AG08395 (cell line): ENCODE data around the gene MATCAP1.
A peak's percentile ranks its signal among the peaks of the same experiment; 100 is the strongest.

ENCODE experiments used
- DNase-seq: peaks from one replicate; pipeline ENCODE4 v3.0.0; 2012; ENCODE audit warnings: mixed read lengths, low spot score

MATCAP1 gene

DNA sequence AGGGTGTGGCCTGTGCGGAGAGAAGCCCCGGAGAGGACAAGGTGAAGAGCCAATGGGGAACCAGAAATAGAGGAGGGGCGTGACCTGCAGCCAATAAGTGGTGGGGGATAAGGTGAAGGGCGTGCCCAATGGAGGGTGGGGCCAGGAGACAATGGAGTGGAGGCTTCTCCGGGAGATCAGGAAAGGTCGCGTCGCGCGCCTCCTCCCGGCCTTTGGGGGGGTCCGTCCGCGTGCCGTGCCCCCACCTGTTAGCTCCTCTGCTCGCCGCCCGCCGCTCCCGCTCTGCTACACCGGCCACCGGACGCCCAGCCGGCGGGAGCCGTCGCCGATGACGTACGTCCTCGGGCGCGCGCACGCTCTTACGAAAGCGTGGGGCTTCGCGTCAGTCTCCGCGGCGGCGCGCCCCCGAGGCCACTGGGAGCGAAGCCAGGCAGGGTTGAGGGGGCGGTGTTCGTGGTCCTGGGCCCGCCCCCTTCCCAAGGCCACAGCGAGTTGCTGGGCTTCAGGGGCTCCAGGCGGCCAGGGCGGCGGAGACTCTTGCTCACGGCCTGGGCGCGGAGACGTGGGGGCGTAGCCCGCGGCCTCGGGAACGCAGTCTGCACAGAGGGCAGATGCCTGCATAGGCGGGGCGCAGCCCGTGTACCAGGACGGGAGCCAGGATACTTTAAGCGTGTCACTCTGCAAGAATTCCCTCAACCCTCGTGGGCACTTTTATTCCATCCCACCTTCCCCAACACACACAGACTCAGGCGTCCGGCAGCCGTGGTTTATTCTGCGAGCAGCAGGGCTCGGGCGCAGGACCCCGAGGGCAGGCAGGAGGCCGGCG, at the start of gene MATCAP1:
Gene MATCAP1, minus strand, starts transcription at position 337 of the 826 bp plus-strand sequence. CDS start 3,353 bp downstream, outside the sequence.
- DNase-seq = peak; percentile 99

DNA sequence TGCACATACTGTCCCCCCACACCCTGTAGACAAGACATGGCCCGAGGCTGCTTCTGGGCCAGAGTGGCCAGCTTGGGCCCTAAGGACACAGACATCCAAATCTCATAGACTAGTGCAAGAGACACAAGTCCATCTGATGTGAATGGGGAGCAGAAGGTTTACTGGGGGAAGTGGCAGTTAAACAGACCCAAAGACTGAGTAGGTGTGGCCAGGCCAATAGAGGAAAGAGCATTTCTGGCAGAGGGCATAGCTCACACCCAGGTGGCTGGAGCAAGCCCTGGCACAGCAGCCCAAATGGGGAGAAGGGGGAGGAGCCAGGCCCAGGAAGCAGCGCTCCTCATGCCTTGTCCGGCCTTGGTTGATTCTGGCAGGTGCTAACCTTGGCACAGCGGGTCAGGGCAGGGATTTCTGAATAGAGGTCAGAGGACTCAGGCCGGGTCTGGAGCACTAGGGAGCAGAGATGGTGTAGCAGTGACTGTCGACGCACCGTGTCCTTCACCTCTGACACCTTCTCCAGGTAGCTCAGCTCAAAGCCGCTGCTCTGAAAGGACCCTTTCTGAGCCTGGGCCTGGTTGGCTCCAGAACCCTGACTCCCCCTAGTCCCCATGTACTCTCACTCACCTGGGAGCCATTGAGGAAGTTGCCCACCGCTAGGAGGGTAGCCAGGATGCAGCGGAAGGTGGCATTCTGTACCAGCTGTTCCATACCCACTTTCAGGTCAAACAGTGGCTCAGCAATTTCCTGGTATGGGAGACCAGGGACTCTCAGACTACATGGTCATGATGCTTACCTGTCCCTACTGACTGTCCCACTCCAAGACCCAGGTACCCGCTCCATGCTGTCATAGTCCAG, 47.3 kb upstream of the MATCAP1 start:
- DNase-seq = no peak

DNA sequence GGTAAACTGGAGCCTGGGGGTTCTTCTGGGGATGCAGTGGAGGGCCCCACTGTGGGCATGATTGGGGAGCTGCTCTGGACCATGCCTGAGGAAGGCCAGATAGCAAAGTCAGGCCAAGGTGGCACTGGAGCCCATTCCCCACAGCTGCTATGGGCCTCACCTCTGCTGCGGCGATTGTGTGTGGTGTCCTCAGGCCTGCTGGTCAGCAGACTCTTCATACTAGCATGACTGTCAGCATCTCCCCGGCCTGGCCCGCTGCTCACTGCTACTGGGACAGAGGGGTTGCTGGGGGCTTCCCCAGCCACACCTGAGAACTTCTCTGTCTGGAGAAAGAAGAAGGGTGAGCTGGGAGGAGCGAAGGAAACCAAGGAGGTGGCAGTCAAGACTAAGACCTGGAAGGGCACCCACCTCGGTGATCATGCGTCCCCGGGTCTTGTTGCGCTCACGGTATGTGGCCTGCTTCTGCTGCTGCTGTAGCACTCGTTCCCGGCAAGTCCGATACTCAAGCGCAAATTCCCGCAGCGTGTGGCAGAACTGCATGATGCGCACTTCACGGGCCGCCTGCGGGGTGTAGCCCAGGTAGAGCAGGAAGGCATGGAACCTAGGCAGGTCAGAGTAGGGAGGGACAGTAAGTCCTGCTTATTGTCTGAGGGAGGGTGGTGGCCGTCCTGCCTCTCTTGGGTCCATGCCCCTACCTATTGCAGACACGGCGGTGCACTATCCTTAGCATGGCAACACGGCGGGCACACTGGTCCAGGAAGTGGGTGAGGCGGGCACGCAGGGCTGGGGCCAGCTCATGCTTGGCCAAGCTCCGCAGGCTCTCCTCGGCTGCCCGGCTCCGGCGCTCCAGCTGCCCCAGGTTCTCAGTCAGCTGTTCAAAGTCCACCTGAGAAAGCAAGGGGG, 46.4 kb upstream of the MATCAP1 start:
- no peak for DNase-seq

DNA sequence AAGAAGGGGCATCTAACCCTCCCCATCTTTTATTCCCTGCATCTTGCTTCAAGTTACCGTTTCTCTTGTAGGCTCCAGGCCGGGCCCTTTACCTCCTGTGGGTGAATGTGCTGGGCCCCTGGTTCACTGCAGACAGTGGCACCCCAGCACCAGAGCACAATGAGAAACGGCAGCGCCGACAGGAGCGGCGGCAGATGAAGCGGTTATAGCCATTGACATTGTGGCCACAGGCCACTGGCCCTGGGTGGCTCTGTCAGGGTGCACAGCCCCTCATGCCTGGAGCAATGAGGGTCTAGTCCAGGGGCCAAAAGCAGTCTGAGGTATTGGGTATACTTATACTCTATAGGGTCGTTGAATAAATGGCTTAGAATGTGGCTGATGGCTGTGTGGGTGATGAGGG, 45.1 kb upstream of the MATCAP1 start:
- DNase-seq = no peak

DNA sequence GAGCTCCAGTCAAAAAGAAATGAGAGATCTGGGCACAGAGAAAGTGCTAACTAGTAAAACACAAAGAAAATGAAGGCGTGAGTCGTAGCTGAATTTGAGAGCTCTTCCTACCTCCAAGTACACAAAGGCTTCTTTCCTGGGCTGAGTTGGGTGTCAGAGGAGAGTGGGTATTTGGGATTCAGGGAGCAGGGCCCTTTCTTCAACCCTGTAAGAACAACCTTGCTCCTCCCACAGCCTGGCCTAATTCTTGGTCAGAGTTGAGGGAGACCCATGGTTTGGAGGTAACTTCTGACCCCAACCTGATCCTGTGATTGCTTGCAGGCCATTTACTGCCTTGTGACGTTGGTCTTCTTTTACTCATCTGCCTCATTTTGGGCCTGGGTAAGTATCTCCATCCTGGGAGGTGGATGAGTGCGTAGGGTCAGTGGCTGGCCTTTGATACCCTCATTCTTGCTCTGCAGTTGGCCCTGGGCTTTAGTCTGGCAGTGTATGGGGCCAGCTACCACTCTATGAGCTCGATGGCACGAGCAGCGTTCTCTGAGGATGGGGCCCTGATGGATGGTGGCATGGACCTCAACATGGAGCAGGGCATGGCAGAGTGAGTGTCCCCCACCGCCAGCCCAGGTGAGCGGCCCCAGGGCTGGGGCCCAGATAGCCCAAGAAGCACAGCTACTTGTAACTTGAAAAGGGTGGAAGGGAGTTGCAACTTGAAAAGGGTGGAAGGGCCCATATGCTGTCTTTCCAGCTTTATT, 44.4 kb upstream of the MATCAP1 start:
- DNase-seq = no peak

DNA sequence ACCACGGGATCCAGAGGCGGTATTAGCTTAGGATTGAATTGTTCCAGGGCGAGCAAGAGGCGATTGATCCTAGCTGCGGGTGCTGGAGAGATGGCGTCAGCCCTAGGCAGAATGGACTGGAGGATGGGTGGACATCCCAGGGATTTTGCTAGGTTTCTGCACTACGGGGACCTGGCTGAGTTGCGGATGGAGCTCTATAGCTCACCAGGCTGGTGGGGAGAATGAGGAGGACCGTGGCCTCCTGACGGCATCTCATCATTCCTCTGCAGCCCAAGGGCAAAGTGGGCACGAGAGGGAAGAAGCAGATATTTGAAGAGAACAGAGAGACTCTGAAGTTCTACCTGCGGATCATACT, 43.8 kb upstream of the MATCAP1 start:
- no peak for DNase-seq

DNA sequence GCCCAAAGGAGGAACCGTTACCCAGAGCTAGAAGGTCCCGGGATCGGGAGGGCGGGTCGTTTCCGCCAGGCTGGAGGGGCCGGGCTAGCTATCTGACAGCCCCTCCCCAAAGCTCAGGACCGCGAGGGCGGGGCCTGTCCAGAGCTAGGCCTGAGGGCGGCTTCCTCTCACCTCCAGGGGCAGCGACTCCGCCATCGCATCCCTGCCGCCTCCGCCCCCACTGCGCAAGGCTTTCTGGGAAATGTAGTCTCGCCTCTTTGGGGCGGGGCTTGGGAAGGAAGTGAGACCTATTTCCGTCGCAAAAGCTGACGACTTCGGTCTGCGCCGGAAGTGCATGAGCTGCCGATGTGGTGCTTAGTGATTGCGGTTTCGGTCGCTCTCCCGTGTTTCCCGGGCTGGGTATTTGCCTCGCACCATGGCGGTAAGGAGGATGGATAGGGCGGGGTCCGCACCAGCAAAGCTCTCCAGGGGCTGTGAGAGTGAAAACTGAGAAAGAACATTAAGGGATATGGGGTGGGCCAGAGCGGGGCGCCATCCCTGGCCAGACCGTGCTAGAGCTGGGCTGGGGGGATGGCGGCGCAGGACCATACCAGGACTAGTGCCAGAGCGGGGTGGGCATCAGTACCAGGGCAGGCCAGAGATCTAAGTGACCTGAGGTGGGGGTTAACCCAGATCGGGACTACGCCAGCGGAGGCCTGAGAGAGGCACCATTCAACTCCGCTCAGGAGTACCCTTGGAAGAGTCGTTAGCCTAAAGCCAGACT, 43.2 kb upstream of the MATCAP1 start, which contains the start of gene TMEM208:
Gene TMEM208, plus strand, starts transcription at position 327 of the 763 bp plus-strand sequence. Its CDS starts 89 bp downstream, at position 416.
- peak; percentile 98 for DNase-seq

DNA sequence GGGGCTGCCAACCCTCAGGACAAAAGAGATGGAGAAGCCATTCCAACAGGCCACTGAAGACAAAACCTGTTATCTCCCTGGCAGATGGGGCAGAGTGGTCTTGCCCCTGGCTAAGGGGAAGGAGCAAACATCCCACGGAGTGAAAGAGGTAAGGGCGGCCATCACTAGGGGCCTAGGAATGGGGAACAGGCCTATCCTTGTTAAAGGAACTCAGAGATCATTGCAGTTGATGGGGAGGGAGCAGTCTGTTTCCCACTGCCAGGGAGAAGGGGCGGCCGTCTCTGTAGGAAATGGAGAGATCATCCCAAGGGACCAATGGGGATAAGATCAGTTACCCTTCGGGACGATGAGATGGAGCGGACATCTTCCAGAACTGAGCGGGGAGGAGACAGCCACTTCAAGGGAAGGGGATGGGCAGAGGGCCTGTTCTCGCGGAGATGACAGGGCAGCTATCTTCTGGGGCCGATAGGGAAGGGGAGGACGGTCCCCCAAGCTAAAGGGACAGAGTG, 42.6 kb upstream of the MATCAP1 start:
- no peak for DNase-seq

DNA sequence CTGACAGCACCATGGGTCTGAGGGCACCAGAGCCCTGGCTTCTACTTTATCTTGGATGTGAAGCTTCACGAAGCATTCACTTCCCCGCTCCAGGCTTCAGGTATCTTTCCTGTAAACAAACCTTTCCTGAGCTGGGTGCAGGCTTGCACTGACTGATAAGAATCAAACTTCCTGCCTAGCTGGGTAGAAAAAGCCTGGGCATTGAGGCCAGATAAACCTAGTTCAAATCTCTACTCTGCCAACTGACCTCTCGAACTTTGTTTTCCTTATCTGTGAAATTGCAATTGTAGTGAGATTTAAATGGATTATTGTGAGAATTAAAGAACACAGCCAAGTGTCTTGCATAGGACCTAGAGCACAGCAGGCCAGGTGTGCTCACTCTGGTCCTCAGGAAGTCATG, 40.2 kb upstream of the MATCAP1 start:
- DNase-seq = no peak

DNA sequence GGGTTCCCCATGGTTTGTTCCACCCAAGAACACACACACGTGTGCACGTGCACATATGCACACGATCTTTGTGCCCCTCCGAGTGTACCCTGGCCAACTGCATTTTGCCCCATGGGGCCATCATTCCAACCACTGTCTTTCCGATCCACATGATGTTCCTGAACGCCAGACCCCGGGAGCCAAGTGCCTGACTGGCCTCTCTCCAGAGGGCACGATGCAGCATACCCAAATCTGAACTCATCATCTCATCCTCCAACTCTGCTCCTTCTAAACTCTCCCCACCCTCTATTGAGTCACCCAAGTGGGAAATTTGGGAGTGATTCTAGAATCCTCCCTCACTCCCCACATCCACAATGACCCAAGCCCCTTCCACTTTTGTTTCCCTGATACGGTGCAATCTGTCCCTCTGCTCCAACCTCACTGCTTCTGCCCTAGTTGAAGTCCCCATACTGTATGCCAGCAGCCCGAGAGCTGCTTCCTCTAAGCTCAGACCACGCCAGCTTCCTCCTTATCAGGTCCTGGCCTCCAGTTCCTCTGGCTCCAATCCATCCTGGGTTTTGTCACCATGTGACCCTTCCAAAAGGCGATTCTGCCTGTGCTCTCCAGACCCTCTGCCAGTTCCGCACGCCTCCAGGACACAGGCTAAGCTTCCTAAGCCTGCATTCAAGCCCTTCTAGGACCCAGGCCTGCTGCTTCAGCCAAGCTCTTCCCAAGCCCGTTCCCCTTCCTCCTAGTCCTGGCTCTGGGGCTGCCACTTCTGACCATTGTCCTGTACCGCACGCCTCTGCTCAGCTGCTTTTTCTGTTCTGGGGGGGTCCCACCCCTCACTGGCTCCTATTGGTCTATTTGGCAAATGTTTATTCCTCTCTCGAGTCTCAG, 33.1 kb upstream of the MATCAP1 start:
- no peak for DNase-seq

DNA sequence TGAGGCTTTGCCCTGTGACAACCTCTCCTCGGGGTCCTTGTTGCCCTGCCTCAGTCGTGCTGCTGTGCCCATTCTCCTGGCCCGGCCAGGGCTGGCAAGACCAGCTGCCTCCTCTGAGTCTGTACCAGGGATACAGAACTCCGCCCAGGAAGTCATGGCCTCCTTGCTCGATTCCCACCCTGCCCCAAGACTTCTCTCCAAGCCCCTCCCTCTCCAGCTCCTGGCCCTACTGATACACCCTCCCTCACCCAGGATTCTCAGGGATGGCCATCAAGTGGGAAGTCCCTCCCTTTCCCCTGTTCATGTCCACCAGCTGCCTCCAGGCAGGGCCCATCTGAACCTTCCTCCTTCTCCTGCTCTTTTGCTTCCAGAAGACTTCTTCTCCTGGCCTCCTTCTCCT, 31.9 kb upstream of the MATCAP1 start:
- no peak for DNase-seq

DNA sequence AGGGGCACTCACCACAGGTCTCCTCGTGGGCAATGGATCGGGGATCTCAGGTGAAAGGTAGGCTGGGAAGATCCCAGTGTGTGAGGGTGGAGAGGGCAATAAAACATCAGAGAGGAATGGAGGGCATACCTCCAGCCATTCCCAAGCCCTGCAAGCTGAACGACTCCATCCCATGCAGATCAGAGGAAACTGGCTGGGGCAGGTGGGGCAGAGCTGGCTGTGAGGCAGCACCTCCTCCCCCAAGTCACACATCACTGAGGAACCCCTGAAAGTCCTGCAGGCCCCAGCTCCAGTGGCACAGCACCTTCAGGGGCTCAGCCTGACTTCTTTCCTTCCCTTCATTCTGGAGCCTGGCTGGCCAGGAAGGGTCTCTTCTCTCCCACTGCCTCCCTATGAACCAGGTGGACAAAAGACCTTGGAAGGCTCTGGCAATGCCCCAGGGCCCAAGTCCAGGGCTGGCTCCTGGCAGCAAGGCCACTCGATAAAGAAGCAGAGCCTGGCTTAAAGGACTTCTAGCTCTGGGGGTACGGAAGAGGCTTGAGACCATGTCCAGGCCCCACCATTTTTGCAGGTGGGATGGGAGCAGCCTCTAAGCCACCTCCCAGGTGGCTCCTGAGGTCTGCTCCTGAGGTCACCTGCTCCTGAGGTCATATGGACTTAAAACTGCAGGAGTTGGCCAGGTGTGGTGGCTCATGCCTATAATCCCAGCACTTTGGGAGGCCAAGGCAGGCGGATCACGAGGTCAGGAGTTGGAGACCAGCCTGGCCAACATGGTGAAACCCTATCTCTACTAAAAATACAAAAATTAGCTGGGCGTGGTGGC, 29.6 kb upstream of the MATCAP1 start:
- DNase-seq = no peak

DNA sequence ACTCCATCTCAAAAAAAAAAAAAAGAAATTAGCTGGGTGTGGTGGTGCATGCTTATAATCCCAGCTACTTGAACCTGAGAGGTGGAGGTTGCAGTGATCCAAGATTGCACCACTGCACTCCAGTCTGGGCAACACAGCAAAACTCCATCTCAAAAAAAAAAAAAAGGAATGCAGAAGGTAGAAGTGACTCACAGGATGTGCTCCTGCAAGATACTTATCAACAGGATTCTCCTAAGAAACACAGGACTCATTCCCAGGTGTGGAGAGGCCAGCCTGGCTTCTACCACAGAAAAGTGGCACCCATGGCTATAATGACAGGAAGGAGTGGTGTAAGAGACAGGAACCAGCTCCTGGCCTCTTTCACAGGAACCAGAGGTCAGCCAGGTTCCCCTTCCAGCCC, 29.0 kb upstream of the MATCAP1 start:
- no peak for DNase-seq

DNA sequence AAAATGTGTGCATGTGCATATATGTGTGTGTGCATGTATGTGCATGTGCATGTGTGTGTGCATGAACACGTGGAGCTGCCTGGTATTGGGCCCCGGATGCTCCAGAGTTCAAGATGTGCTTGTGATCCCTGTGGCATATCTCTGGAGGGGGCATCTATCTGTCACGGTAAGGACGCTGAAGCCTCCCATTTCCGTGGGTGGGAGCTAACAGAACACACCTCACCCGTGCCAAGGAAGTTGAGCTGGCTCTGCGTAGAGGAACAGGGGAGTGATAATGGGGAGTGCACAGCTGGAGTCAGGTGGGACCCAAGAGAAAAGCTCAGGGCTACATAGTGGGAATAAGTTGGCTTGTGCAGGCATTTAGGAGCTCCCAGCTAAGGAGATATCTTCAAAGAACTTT, 27.9 kb upstream of the MATCAP1 start:
- no peak for DNase-seq

DNA sequence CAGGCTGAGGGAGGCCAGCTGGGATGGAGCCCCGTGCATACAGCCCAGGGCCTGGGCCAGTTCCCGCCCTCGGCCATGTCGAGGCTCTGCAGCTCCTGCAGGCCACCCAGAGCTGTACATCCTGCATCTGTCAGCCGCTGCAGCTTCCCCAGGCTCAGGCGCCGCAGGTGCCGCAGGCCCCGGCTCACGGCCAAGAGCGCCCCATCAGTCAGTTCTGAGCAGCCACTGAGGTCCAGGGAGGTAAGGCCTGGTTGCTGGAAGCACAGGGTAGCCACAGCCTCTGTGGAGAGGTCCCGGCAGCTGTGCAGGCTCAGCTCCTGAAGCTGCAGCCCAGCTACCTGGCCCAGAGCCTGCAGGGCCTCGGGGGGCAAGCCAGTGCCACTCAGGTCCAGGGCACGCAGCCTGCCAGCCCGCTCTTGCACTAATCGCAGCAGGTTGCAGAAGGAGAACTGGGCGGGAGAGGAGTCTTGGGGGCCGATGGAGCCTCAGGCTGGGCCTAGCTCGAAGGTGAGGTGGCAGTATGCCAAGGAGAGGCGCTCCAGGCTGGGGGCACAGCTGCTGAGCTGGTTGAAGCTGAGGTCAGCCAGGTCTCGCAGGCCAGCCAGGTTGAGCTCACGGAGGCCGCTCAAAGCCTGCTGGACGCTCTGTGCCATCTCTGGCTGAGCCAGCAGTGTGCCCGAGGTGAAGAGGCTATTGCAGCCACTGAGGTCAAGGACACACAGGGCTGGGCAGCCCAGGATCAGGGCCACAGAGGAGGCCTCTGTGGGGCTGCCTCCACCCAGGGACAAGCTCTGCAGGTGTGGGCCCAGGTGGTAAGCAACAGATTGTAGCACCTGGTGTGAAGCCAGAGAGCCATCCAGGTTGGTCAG, 26.5 kb upstream of the MATCAP1 start:
- DNase-seq = no peak

DNA sequence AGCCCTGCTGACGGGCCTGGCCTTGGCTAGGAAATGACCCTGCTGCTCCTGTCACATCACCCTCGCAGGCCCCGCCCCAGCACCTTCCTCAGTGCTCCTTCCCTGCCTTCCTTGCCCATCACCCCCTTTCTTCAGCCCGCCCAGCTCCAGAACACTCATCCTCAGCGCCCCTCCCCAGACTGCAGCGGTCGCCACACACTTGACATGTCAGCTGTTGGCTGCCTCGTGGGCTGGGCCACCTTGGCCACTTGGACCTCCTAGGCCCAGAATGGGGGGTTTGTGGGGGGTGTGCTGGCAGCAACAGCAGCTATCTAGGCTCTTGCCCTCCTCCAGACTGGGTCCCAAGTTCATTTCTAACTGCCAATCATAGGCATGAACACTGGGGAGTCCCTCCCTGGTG, 25.8 kb upstream of the MATCAP1 start:
- DNase-seq = no peak

DNA sequence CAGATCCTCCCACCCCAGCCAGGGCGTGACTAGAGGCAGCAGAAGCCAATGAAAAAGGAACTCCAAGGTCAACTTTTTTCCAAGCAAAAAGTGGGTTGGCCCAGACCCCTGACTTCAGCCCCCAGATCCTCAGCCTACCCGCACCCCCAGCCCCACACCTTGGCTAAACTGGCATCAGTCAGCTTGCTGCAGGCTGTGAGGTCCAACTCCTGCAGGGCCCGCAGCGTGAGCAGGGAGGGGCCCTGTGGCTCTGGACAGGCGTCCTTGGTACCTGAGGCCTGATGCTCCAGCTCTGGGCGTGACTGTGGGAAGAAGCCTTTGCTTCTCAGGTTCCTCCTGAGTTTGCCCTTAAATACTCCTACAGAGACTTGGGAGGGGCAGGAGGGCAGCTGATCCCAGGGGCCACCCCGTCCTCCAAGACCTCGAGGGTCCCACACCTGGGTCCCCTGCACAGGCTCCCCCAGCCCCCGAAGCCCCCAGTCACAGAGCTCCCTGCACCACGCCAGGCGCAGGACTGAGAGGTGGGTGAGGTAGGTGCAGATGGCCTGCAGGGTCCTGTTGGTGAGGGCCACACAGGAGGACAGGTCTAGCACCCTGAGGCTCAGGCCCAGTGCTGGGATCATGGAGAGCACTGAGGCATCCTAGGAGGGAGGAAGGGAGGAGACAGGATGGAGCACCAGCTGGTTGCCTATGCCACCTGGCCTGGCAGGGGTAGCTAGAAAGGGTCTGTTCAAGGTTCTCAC, 24.6 kb upstream of the MATCAP1 start:
- DNase-seq = no peak
